PC-3 (cell line): ENCODE data around the gene PDE2A.

ENCODE experiments used
- CTCF ChIP-seq: fragments of 300-600 bp; sonication (generic); conservative IDR thresholded peaks from 2 replicates; pipeline ENCODE4 v1.5.1; 2017; ENCODE audit warnings: antibody characterized with exemption, low read depth, mild to moderate bottlenecking, low read length
- EZH2 ChIP-seq: fragments of 300-600 bp; sonication (generic); IDR thresholded peaks from one replicate; pipeline ENCODE4 v1.6.1; 2017; ENCODE audit warnings: antibody characterized with exemption, mild to moderate bottlenecking, low read length; ENCODE audit not compliant: unreplicated experiment

- TF ChIP-seq CTCF = no peak
- no peak for TF ChIP-seq EZH2
These were observed 30.6 kb upstream of the PDE2A start for GRCh38 chr11:72704783-72705265.
